ENCODE measurements around the gene DISP2.

DISP2 gene

DNA sequence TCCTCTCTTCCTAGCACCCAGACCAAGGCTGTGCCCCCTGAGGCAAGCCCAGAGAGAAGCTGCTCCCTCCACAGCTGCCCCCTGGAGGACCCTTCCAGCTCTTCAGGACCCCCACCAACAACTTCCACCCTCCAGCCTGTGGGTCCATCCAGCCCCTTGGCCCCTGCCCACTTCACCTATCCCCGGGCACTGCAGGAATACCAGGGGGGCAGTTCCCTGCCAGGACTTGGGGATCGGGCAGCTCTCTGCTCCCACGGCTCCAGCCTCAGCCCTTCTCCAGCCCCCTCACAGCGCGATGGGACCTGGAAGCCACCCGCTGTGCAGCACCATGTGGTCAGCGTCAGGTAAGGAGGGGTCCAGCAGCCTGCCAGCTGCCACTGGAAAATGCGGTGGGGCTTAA lies 5.6 kb downstream of the DISP2 start:
- no peak overlapping the region for H3K4me3 ChIP-seq (ENCODE audit: low read depth, low read length)
- DNase-seq (ENCODE audit: low read depth, low spot score), result no peak
- in situ Hi-C loops (cut with HindIII; ENCODE audit: low sequenced_read_pairs), result no loop called here
- no peak for TF ChIP-seq CTCF (IDR thresholded peaks at IDR 0.05; ENCODE audit: low read depth, low read length)

GRCh38 chr15:40364251-40364650 lies 6.2 kb downstream of the DISP2 start:
- no peak overlapping the region for H3K4me3 ChIP-seq (ENCODE audit: low read depth, low read length)
- TF ChIP-seq CTCF (IDR thresholded peaks at IDR 0.05; ENCODE audit: low read depth, low read length), result no peak
- in situ Hi-C loops (cut with HindIII; ENCODE audit: low sequenced_read_pairs), result no loop called here
- DNase-seq (ENCODE audit: low read depth, low spot score), result no peak

- in situ Hi-C loops (cut with HindIII; ENCODE audit: low sequenced_read_pairs), result no loop called here
- no peak overlapping the region for H3K4me3 ChIP-seq (ENCODE audit: low read depth, low read length)
- no peak for TF ChIP-seq CTCF (IDR thresholded peaks at IDR 0.05; ENCODE audit: low read depth, low read length)
- no peak for DNase-seq (ENCODE audit: low read depth, low spot score)
Observed at GRCh38 chr15:40365016-40365415, 7.0 kb downstream of the DISP2 start.

DNA sequence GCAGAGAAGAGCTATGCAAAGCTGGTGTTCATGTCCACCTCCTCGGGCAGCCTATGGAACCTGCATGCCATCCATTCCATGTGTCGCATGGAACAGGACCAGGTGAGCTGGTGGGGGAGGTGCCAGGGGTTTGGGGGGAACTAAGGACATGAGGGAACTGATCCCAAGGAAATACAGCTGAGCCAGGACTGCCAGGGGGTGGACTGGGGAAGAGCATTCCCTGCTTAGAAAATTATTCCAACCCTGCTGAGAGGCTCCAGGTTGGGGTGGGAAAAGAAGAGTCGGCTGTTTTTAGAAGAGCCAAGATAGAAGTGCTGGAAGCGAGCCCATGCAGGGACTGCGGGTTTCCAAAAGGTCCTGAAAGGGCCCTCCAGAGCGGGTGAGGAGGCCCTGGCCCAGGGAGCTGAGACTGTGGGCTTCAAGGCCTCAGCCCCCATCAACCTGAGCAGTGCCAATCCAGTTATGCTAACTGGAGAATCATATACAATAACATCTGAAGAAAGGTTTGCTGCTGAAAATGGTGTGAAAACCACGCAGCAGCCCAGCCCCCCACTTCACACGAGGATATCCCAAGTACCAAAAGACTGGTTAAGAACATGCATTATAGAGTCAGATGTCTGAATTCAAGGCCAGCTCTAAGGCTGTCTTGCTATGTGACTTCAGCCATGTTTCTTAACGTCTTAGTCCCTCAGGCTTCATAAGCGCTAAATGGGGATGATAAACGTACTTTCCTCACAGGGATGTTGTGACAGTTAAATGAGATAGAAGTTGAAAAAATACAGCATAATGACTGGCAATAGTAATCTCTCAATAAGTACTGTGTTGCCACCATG lies 7.8 kb downstream of the DISP2 start:
- DNase-seq (ENCODE audit: low read depth, low spot score), result no peak
- in situ Hi-C loops (cut with HindIII; ENCODE audit: low sequenced_read_pairs), result no loop called here
- no peak overlapping the region for H3K4me3 ChIP-seq (ENCODE audit: low read depth, low read length)
- no peak for TF ChIP-seq CTCF (IDR thresholded peaks at IDR 0.05; ENCODE audit: low read depth, low read length)

GRCh38 chr15:40366457-40367370 lies 8.7 kb downstream of the DISP2 start:
- in situ Hi-C loops (cut with HindIII; ENCODE audit: low sequenced_read_pairs), result no loop called here
- H3K4me3 ChIP-seq (ENCODE audit: low read depth, low read length), result no peak overlapping the region

DNA sequence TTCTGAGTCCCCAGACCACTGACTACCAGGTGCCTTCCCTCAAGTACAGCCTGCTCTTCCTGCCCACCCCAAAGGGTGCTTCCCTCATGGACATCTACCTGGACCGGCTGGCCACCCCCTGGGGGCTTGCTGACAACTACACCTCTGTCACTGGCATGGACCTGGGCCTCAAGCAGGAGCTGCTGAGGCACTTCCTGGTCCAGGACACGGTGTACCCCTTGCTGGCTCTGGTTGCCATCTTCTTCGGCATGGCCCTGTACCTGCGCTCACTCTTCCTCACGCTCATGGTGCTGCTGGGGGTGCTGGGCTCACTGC lies 9.3 kb downstream of the DISP2 start:
- TF ChIP-seq CTCF (IDR thresholded peaks at IDR 0.05; ENCODE audit: low read depth, low read length), result no peak
- in situ Hi-C loops (cut with HindIII; ENCODE audit: low sequenced_read_pairs), result no loop called here
- H3K4me3 ChIP-seq (ENCODE audit: low read depth, low read length), result no peak overlapping the region
- DNase-seq (ENCODE audit: low read depth, low spot score), result no peak

More at GRCh38 chr15:40366457-40367370, 8.7 kb downstream of the DISP2 start:
- no peak for TF ChIP-seq CTCF (IDR thresholded peaks at IDR 0.05; ENCODE audit: low read depth, low read length)
- DNase-seq (ENCODE audit: low read depth, low spot score), result no peak
